Measurements from ENCODE around the gene CD74. TPM values are rescaled to one million over a fixed set of nuclear protein-coding genes. Genes with fewer than 3 reads are reported as not detected.
A peak's percentile ranks its signal among the peaks of the same experiment; 100 is the strongest.

Gene CD74
- polyA plus RNA-seq, 1 donor from 2014 or later: not detected

DNA sequence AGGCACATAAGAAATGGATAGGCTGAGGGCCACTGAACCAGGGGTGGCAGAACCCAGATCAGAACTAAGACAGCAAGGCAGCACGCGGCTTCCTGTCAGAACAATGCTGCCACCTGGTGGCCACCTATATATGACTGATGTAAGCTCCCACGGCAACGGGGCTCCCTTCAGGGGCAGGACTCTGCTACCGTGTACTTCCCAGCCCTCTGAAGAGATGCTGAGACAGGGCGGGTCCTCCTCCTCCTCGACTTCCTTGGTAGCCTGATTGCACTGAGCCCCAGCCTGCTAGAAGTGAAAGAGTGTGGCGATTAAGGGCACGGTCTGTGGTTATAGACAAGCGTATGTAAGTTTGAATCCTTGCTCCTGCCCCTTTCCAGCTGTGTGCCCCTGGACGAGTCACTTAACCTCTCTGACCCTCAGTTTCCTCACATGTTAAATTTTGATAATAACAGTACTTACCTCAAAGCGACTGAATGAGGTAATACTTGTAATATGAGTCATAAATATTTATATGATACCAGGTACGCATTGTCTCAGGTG, 23.5 kb upstream of the CD74 start:
- H3K4me3 ChIP-seq (ENCODE audit: low read length): no peak overlapping the region
- no peak overlapping the region for H3K27ac ChIP-seq (ENCODE audit: low read length)
- no peak overlapping the region for H2AFZ ChIP-seq (ENCODE audit: low read depth, low read length)
- H3K9me3 ChIP-seq (ENCODE audit: low read length): no peaks in the 10 kb centered on the region
- no peaks in the 10 kb centered on the region for H3K36me3 ChIP-seq (ENCODE audit: insufficient read depth, low read length)
- TF ChIP-seq, protein P1, sequence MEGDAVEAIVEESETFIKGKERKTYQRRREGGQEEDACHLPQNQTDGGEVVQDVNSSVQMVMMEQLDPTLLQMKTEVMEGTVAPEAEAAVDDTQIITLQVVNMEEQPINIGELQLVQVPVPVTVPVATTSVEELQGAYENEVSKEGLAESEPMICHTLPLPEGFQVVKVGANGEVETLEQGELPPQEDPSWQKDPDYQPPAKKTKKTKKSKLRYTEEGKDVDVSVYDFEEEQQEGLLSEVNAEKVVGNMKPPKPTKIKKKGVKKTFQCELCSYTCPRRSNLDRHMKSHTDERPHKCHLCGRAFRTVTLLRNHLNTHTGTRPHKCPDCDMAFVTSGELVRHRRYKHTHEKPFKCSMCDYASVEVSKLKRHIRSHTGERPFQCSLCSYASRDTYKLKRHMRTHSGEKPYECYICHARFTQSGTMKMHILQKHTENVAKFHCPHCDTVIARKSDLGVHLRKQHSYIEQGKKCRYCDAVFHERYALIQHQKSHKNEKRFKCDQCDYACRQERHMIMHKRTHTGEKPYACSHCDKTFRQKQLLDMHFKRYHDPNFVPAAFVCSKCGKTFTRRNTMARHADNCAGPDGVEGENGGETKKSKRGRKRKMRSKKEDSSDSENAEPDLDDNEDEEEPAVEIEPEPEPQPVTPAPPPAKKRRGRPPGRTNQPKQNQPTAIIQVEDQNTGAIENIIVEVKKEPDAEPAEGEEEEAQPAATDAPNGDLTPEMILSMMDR (IDR thresholded peaks at IDR 0.05; ENCODE audit: poor library complexity, severe bottlenecking): peak; percentile 95
- TF ChIP-seq MXI1 (conservative IDR thresholded peaks at IDR 0.05; ENCODE audit: poor library complexity, severe bottlenecking): peak; percentile 33
- TF ChIP-seq POLR2AphosphoS5 (IDR thresholded peaks at IDR 0.05): no peak
- peak; percentile 90 for TF ChIP-seq SMC3 (conservative IDR thresholded peaks at IDR 0.05; ENCODE audit: poor library complexity)
- TF ChIP-seq, protein P2, sequence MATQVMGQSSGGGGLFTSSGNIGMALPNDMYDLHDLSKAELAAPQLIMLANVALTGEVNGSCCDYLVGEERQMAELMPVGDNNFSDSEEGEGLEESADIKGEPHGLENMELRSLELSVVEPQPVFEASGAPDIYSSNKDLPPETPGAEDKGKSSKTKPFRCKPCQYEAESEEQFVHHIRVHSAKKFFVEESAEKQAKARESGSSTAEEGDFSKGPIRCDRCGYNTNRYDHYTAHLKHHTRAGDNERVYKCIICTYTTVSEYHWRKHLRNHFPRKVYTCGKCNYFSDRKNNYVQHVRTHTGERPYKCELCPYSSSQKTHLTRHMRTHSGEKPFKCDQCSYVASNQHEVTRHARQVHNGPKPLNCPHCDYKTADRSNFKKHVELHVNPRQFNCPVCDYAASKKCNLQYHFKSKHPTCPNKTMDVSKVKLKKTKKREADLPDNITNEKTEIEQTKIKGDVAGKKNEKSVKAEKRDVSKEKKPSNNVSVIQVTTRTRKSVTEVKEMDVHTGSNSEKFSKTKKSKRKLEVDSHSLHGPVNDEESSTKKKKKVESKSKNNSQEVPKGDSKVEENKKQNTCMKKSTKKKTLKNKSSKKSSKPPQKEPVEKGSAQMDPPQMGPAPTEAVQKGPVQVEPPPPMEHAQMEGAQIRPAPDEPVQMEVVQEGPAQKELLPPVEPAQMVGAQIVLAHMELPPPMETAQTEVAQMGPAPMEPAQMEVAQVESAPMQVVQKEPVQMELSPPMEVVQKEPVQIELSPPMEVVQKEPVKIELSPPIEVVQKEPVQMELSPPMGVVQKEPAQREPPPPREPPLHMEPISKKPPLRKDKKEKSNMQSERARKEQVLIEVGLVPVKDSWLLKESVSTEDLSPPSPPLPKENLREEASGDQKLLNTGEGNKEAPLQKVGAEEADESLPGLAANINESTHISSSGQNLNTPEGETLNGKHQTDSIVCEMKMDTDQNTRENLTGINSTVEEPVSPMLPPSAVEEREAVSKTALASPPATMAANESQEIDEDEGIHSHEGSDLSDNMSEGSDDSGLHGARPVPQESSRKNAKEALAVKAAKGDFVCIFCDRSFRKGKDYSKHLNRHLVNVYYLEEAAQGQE (IDR thresholded peaks at IDR 0.05; ENCODE audit: borderline replicate concordance): no peak
- TF ChIP-seq RAD21 (conservative IDR thresholded peaks at IDR 0.05): peak; percentile 86
- no peaks in the 10 kb centered on the region for H3K27me3 ChIP-seq (ENCODE audit: insufficient read depth, low read depth, low read length)
- no peaks in the 10 kb centered on the region for H3K9me2 ChIP-seq (ENCODE audit: insufficient read depth, low read length)
- H3F3A ChIP-seq (ENCODE audit: insufficient read depth, low read length, poor library complexity, severe bottlenecking): no peaks in the 10 kb centered on the region
- H3K4me2 ChIP-seq (ENCODE audit: low read length): no peak overlapping the region
- no peaks in the 10 kb centered on the region for H3K79me2 ChIP-seq (replicated peaks; ENCODE audit: insufficient read depth, low read length)
- no peak overlapping the region for H3K9ac ChIP-seq (ENCODE audit: low read length)
- H4K20me1 ChIP-seq (ENCODE audit: insufficient read depth): no peaks in the 10 kb centered on the region

DNA sequence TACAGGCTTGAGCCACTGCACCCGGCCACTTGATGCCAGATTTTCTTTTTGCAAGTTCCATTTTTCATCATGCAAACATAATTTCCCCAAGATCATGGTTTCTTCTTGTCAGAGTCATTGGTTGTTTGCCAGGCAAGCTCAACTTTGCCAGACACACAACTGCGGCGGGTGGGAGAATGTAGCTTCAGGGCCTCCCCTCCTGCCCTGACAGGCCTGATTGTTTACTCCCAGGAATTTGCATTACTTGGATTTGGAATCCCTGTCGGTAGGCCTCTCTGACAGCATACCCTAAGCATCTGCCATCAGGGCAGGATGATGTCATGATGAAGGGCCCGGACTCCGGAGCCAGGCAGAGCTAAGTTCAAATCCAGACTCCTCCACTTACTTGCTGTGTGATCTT, 21.8 kb upstream of the CD74 start:
- no peaks in the 10 kb centered on the region for H3K9me3 ChIP-seq (ENCODE audit: low read length)
- no peak overlapping the region for H2AFZ ChIP-seq (ENCODE audit: low read depth, low read length)
- H3K36me3 ChIP-seq (ENCODE audit: insufficient read depth, low read length): no peaks in the 10 kb centered on the region
- no peak overlapping the region for H3K4me3 ChIP-seq (ENCODE audit: low read length)
- no peaks in the 10 kb centered on the region for H4K20me1 ChIP-seq (ENCODE audit: insufficient read depth)
- no peak overlapping the region for H3K9ac ChIP-seq (ENCODE audit: low read length)
- H3K4me2 ChIP-seq (ENCODE audit: low read length): no peak overlapping the region
- no peaks in the 10 kb centered on the region for H3K27me3 ChIP-seq (ENCODE audit: insufficient read depth, low read depth, low read length)
- no peaks in the 10 kb centered on the region for H3F3A ChIP-seq (ENCODE audit: insufficient read depth, low read length, poor library complexity, severe bottlenecking)
- H3K9me2 ChIP-seq (ENCODE audit: insufficient read depth, low read length): no peaks in the 10 kb centered on the region
- no peak overlapping the region for H3K27ac ChIP-seq (ENCODE audit: low read length)
- no peak for TF ChIP-seq EZH2 (IDR thresholded peaks at IDR 0.05; ENCODE audit: borderline replicate concordance, insufficient read depth, low read length, poor library complexity, severe bottlenecking)
- no peak for TF ChIP-seq RAD21 (conservative IDR thresholded peaks at IDR 0.05)
- no peak for TF ChIP-seq TAF1 (IDR thresholded peaks at IDR 0.05; ENCODE audit: low read depth)
- TF ChIP-seq, protein P1 (IDR thresholded peaks at IDR 0.05; ENCODE audit: poor library complexity, severe bottlenecking): no peak
- no peak for TF ChIP-seq MXI1 (conservative IDR thresholded peaks at IDR 0.05; ENCODE audit: poor library complexity, severe bottlenecking)
- no peak for TF ChIP-seq EP300 (conservative IDR thresholded peaks at IDR 0.05; ENCODE audit: poor library complexity, severe bottlenecking)
- no peak for TF ChIP-seq POLR2AphosphoS5 (IDR thresholded peaks at IDR 0.05)
- TF ChIP-seq, protein P2 (IDR thresholded peaks at IDR 0.05; ENCODE audit: borderline replicate concordance): no peak
- TF ChIP-seq SMC3 (conservative IDR thresholded peaks at IDR 0.05; ENCODE audit: poor library complexity): no peak
- no peaks in the 10 kb centered on the region for H3K79me2 ChIP-seq (replicated peaks; ENCODE audit: insufficient read depth, low read length)

Measured in neural cell (in vitro differentiated cells).